HG02970 (cell line): Measurements from ENCODE around the gene ZNF254.
"Not testable (repeated sequence)": the region's sequence is repeated elsewhere in the genome, so short reads cannot be mapped to it uniquely, and the experiment has no call there.

ENCODE experiments used
- ATAC-seq: cut with Tn5 transposase; IDR thresholded peaks from one replicate; pipeline ENCODE4 v1.9.1; 2021; ENCODE audit warnings: mild to moderate bottlenecking, moderate library complexity, moderate number of reproducible peaks; ENCODE audit not compliant: unreplicated experiment, low FRiP score

ZNF254 gene

GRCh38 chr19:24069905-24070657, 16.9 kb upstream of the ZNF254 start:
- no peak for ATAC-seq

GRCh38 chr19:24071078-24071477, 15.9 kb upstream of the ZNF254 start:
- no peak for ATAC-seq

- no peak for ATAC-seq
Measured at GRCh38 chr19:24072720-24073119, 14.3 kb upstream of the ZNF254 start.

GRCh38 chr19:24073807-24074206, 13.2 kb upstream of the ZNF254 start:
- no peak for ATAC-seq

- ATAC-seq = no peak
Measured at GRCh38 chr19:24074720-24075454, 12.1 kb upstream of the ZNF254 start.

GRCh38 chr19:24075530-24075929, 11.5 kb upstream of the ZNF254 start:
- not testable (repeated sequence) for ATAC-seq

GRCh38 chr19:24078680-24079079, 8.3 kb upstream of the ZNF254 start:
- ATAC-seq = no peak

GRCh38 chr19:24081056-24081455, 5.9 kb upstream of the ZNF254 start:
- ATAC-seq = no peak

- no peak for ATAC-seq
Measured at GRCh38 chr19:24098359-24098758, 11.4 kb downstream of the ZNF254 start.

GRCh38 chr19:24099829-24100228, 12.8 kb downstream of the ZNF254 start:
- ATAC-seq = no peak

GRCh38 chr19:24100597-24100996, 13.6 kb downstream of the ZNF254 start:
- not testable (repeated sequence) for ATAC-seq

- no peak for ATAC-seq
Measured at GRCh38 chr19:24101459-24102115, 14.6 kb downstream of the ZNF254 start.

GRCh38 chr19:24127601-24128000, 40.6 kb downstream of the ZNF254 start:
- ATAC-seq = no peak

GRCh38 chr19:24140099-24140498, 53.1 kb downstream of the ZNF254 start:
- ATAC-seq = no peak

GRCh38 chr19:24140591-24140990, 53.6 kb downstream of the ZNF254 start:
- no peak for ATAC-seq

GRCh38 chr19:24141612-24142011, 54.6 kb downstream of the ZNF254 start:
- no peak for ATAC-seq

- no peak for ATAC-seq
Measured at GRCh38 chr19:24142771-24143170, 55.8 kb downstream of the ZNF254 start.

- ATAC-seq = no peak
Measured at GRCh38 chr19:24159707-24160106, 72.7 kb downstream of the ZNF254 start.

GRCh38 chr19:24166055-24166454, 79.1 kb downstream of the ZNF254 start:
- ATAC-seq = no peak

- no peak for ATAC-seq
Measured at GRCh38 chr19:24173882-24174281, 86.9 kb downstream of the ZNF254 start.

- ATAC-seq = no peak
Measured at GRCh38 chr19:24177686-24178085, 90.7 kb downstream of the ZNF254 start.
